WI38 (cell line): ENCODE data around the gene PWWP2B.
"Not testable (repeated sequence)": the region's sequence is repeated elsewhere in the genome, so short reads cannot be mapped to it uniquely, and the experiment has no call there.

Source experiments
- H3K4me3 ChIP-seq: 2 replicates; pipeline ENCODE4 v1.5.1; 2011; ENCODE audit warnings: low read depth, mild to moderate bottlenecking, control low read depth, low read length
- CTCF ChIP-seq: IDR thresholded peaks from 2 replicates; pipeline ENCODE4 v1.5.1; 2012; ENCODE audit warnings: low read depth, mild to moderate bottlenecking, control low read depth, low read length

The PWWP2B gene

GRCh38 chr10:132434405-132435005, 37.5 kb downstream of the PWWP2B start:
- no peak overlapping the region for H3K4me3 ChIP-seq
- TF ChIP-seq CTCF, result no peak

GRCh38 chr10:132435320-132435719, 38.3 kb downstream of the PWWP2B start:
- H3K4me3 ChIP-seq, result not testable (repeated sequence)

GRCh38 chr10:132436096-132436495, 39.1 kb downstream of the PWWP2B start:
- H3K4me3 ChIP-seq, result not testable (repeated sequence)

GRCh38 chr10:132436861-132437410, 39.9 kb downstream of the PWWP2B start:
- TF ChIP-seq CTCF, result no peak
- H3K4me3 ChIP-seq, result no peak overlapping the region

- H3K4me3 ChIP-seq, result no peak overlapping the region
- no peak for TF ChIP-seq CTCF
These were observed 40.5 kb downstream of the PWWP2B start for GRCh38 chr10:132437541-132437950.

- no peak for TF ChIP-seq CTCF
- no peak overlapping the region for H3K4me3 ChIP-seq
These were observed 41.4 kb downstream of the PWWP2B start for GRCh38 chr10:132438091-132439024.

- H3K4me3 ChIP-seq, result no peak overlapping the region
- no peak for TF ChIP-seq CTCF
These were observed 42.0 kb downstream of the PWWP2B start for GRCh38 chr10:132439025-132439388.

GRCh38 chr10:132439424-132440163, 42.6 kb downstream of the PWWP2B start:
- H3K4me3 ChIP-seq, result no peak overlapping the region
- TF ChIP-seq CTCF, result no peak
